Endothelial cell of umbilical vein (primary cell): Measurements from ENCODE around the gene VRK2. TPM values are rescaled to one million over a fixed set of nuclear protein-coding genes. Genes with fewer than 3 reads are reported as not detected.

Experiments
- BruUV-seq: library from RNA; stranded (reverse); fragments of 400-500 nt; replicated peaks from 2 replicates; lab custom pipeline; 2021; lab: Mats Ljungman, UMichigan
- CTCF ChIA-PET: fragments of 300-600, 350-600 bp; sonication (Branson Sonifier 250); formaldehyde crosslinking; loops from one replicate; lab custom pipeline; 2021; ENCODE audit warnings: antibody characterized with exemption, inconsistent platforms; lab: Charles Lee
- POLR2A ChIA-PET: fragments of 300-600, 350-600 bp; sonication (Branson Sonifier 250); formaldehyde crosslinking; loops from one replicate; lab custom pipeline; 2021; ENCODE audit warnings: antibody characterized with exemption, inconsistent platforms; lab: Charles Lee
- DNase-seq: peaks from one replicate; pipeline ENCODE4 v3.0.0-alpha.2; 2011; ENCODE audit warnings: low read depth, low spot score
- FAIRE-seq: peaks from 2 replicates; lab custom pipeline; 2011; peaks lifted over from hg19 to GRCh38; lab: Jason Lieb, UNC
- H2AFZ ChIP-seq: 2 replicates; pipeline ENCODE4 v1.6.0; 2012; ENCODE audit warnings: low read depth, low read length, control low read depth, inconsistent platforms
- H3K27ac ChIP-seq: 2 replicates; pipeline ENCODE4 v1.5.1; 2011; ENCODE audit warnings: low read depth, mild to moderate bottlenecking, control low read depth, low read length, moderate library complexity; ENCODE audit not compliant: insufficient read depth
- H3K27me3 ChIP-seq, 2 experiments: 2 replicates each; pipeline versions ENCODE4 v1.6.0 to v1.6.1; 2011; ENCODE audit warnings: low read length in 2 of 2, mixed read lengths in 1 of 2; ENCODE audit not compliant: control insufficient read depth in 2 of 2, insufficient read depth in 2 of 2
- H3K36me3 ChIP-seq, 2 experiments: 2 replicates in 1 of 2; 3 replicates in 1 of 2; pipeline ENCODE4 v1.5.1; 2011; ENCODE audit warnings: low read length in 2 of 2, mild to moderate bottlenecking in 1 of 2, moderate library complexity in 1 of 2; ENCODE audit not compliant: control insufficient read depth in 2 of 2, insufficient read depth in 2 of 2; ENCODE audit errors: extremely low read depth in 1 of 2
- H3K4me1 ChIP-seq: 3 replicates; pipeline ENCODE4 v1.5.1; 2011; ENCODE audit warnings: mild to moderate bottlenecking, low read length; ENCODE audit not compliant: control insufficient read depth, insufficient read depth; ENCODE audit errors: extremely low read depth
- H3K4me2 ChIP-seq: 2 replicates; pipeline ENCODE4 v1.6.1; 2011; ENCODE audit warnings: low read length, control low read depth, mixed read lengths; ENCODE audit not compliant: insufficient read depth
- H3K4me3 ChIP-seq, 3 experiments: fragments of 200-600 bp in 1 of 3; sonication (generic), shearing (Covaris generic) in 1 of 3; replicated peaks in 1 of 3; 2 replicates each; pipeline ENCODE4 v1.5.1; 2011 to 2016; ENCODE audit warnings: control low read depth in 3 of 3, low read length in 3 of 3, mild to moderate bottlenecking in 2 of 3, inconsistent platforms in 1 of 3, low read depth in 1 of 3, moderate library complexity in 1 of 3; ENCODE audit not compliant: insufficient read depth in 1 of 3
- H3K79me2 ChIP-seq: 2 replicates; pipeline ENCODE4 v1.6.0; 2012; ENCODE audit warnings: low read length, inconsistent platforms; ENCODE audit not compliant: control insufficient read depth, insufficient read depth
- H3K9ac ChIP-seq: replicated peaks from 2 replicates; pipeline ENCODE3; 2011; ENCODE audit warnings: low read length, control low read depth; ENCODE audit not compliant: insufficient read depth; ENCODE audit errors: extremely low read depth
- H3K9me1 ChIP-seq: replicated peaks from 3 replicates; pipeline ENCODE4 v1.6.0; 2011; ENCODE audit warnings: mild to moderate bottlenecking, low read length; ENCODE audit not compliant: control insufficient read depth, insufficient read depth; ENCODE audit errors: extremely low read depth
- H3K9me3 ChIP-seq: replicated peaks from 2 replicates; pipeline ENCODE4 v1.5.1; 2012; ENCODE audit warnings: low read length, inconsistent platforms; ENCODE audit not compliant: control insufficient read depth, insufficient read depth
- H4K20me1 ChIP-seq: replicated peaks from 2 replicates; pipeline ENCODE3; 2011; ENCODE audit warnings: mild to moderate bottlenecking, low read length; ENCODE audit not compliant: control insufficient read depth, insufficient read depth; ENCODE audit errors: extremely low read depth
- EZH2 ChIP-seq: IDR thresholded peaks from 2 replicates; pipeline ENCODE4 v1.6.1; 2012; ENCODE audit warnings: borderline replicate concordance, low read depth, mild to moderate bottlenecking, moderate library complexity, low read length, inconsistent platforms; ENCODE audit not compliant: severe bottlenecking
- FOS ChIP-seq: IDR thresholded peaks from 2 replicates; pipeline ENCODE4 v1.6.1; 2011; ENCODE audit warnings: mild to moderate bottlenecking, low read length, moderate library complexity, borderline replicate concordance; ENCODE audit not compliant: insufficient read depth
- GATA2 ChIP-seq: IDR thresholded peaks from 2 replicates; pipeline ENCODE4 v1.7.0; 2011; ENCODE audit warnings: low read depth, mild to moderate bottlenecking, moderate library complexity, mixed read lengths, low read length; ENCODE audit not compliant: insufficient read length, insufficient read depth
- JUN ChIP-seq: IDR thresholded peaks from 2 replicates; pipeline ENCODE4 v1.6.1; 2011; ENCODE audit warnings: borderline replicate concordance, low read depth; ENCODE audit not compliant: insufficient read length, insufficient read depth
- MYC ChIP-seq: IDR thresholded peaks from one replicate; pipeline ENCODE4 v1.6.1; 2011; ENCODE audit warnings: mild to moderate bottlenecking, low read depth, low read length
- POLR2AphosphoS5 ChIP-seq: IDR thresholded peaks from 2 replicates; pipeline ENCODE4 v1.6.1; 2012; ENCODE audit warnings: low read depth, mild to moderate bottlenecking, control low read depth, low read length, moderate library complexity; ENCODE audit not compliant: insufficient read depth
- dilution Hi-C: fragments of 300-500 bp; cut with MboI; formaldehyde crosslinking; loops from one replicate; pipeline ENCODE4 v1.15.0; 2019; ENCODE audit warnings: low sequenced_read_pairs; ENCODE audit not compliant: extremely low pct_ligation_motif_present
- intact Hi-C: fragments of 100-400 bp; cut with micrococcal nuclease; formaldehyde crosslinking; loops from one replicate; pipeline ENCODE4 v1.10.0; 2022
- polyA plus RNA-seq, 4 experiments: library from polyadenylated mRNA; depleted of rRNA in 3 of 4; stranded (reverse) in 3 of 4; unstranded in 1 of 4; fragments of >200 nt; gene quantifications; 2 replicates each; pipeline versions ENCODE4 v1.2.1 to v1.2.3, GENCODE V29; 2011 to 2012; ENCODE audit warnings: missing spikeins in 1 of 4
- total RNA-seq: library from RNA; stranded (reverse); gene quantifications from 2 replicates; pipeline ENCODE4 v1.2.3, GENCODE V29; 2021
- TF ChIP-seq, protein P1 (sequence below), 2 donors: IDR thresholded peaks; 1 replicate in 1 of 2; 2 replicates in 1 of 2; pipeline ENCODE4 v1.5.1; 2011; ENCODE audit warnings: low read length in 2 of 2, mild to moderate bottlenecking in 2 of 2, moderate library complexity in 2 of 2, control low read depth in 1 of 2, inconsistent platforms in 1 of 2, low read depth in 1 of 2; ENCODE audit not compliant: insufficient read depth in 1 of 2; ENCODE audit errors: extremely low read depth in 1 of 2

Gene VRK2
- total and polyA plus RNA-seq, 2 donors (not counting 3 experiments of a cell fraction or from before 2014, with no cell fraction given), result 11.2 to 35.2 TPM

DNA sequence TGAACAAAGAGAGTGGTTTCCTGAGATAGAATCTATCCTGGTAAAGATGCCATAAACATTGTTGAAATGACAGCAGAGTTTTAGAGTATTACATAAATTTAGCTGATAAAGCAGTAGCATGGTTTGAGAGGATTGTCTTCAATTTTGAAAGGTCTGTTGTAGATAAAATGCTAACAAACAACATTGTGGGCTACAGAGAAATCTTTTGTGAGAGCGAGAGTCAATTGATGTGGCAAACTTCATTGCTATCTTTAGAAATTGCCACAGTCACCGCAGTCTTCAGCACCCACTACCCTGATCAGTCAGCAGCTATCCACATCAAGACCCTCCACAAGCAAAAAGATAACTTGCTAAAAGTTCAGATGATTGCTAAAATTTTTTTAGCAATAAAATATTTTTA lies 17.5 kb downstream of the VRK2 start:
- ChIA-PET POLR2A (no interaction called here), CTCF (interaction anchor here (0.7 to 2.1 kb wide), 3 partner anchors 10 to 18 kb away, joined by 3 to 6 read pairs (median 5); no protein-coding TSS in a partner anchor)
- no peak for FAIRE-seq
- Histone ChIP-seq H3K36me3 (peaks cover 0 to 5% of the 10 kb centered on the region in 2 experiments), H3K27me3 (no peaks in the 10 kb centered on the region), H3K4me1 (peaks cover 6% of the 10 kb centered on the region), H3K9ac (no peak overlapping the region), H3K27ac (no peak overlapping the region), H3K4me3 (no peak overlapping the region), H3K79me2 (peaks cover 24% of the 10 kb centered on the region), H3K9me3 (no peaks in the 10 kb centered on the region), H3K4me2 (no peak overlapping the region), H2AFZ (no peak overlapping the region), H4K20me1 (no peaks in the 10 kb centered on the region), H3K9me1 (no peaks in the 10 kb centered on the region)
- BruUV-seq, result no TSS peak
- no peak for DNase-seq
- dilution Hi-C loops (no loop called here), intact Hi-C loops (no loop called here)
- TF ChIP-seq JUN (no peak), GATA2 (no peak), EZH2 (no peak), FOS (no peak), POLR2AphosphoS5 (no peak), MYC (no peak)
- TF ChIP-seq, protein P1, sequence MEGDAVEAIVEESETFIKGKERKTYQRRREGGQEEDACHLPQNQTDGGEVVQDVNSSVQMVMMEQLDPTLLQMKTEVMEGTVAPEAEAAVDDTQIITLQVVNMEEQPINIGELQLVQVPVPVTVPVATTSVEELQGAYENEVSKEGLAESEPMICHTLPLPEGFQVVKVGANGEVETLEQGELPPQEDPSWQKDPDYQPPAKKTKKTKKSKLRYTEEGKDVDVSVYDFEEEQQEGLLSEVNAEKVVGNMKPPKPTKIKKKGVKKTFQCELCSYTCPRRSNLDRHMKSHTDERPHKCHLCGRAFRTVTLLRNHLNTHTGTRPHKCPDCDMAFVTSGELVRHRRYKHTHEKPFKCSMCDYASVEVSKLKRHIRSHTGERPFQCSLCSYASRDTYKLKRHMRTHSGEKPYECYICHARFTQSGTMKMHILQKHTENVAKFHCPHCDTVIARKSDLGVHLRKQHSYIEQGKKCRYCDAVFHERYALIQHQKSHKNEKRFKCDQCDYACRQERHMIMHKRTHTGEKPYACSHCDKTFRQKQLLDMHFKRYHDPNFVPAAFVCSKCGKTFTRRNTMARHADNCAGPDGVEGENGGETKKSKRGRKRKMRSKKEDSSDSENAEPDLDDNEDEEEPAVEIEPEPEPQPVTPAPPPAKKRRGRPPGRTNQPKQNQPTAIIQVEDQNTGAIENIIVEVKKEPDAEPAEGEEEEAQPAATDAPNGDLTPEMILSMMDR (IDR thresholded peaks at IDR 0.05; ENCODE audit: extremely low read depth in 1 of 2, insufficient read depth in 1 of 2, low read depth in 1 of 2, low read length in 2 of 2), result no peak
